Measurements from ENCODE around the gene ARHGAP23. TPM values are rescaled to one million over a fixed set of nuclear protein-coding genes. Genes with fewer than 3 reads are reported as not detected.

The ARHGAP23 gene
- total and polyA plus RNA-seq, 2 donors (not counting 1 experiment from before 2014, with no cell fraction given), result 28.1 to 41.1 TPM

- H3K79me2 ChIP-seq (ENCODE audit: control insufficient read depth, insufficient read depth, low read length), result peaks cover 50% of the 10 kb centered on the region
- peak overlapping the region; percentile 4 for H3K27ac ChIP-seq (ENCODE audit: insufficient read depth, low read length)
- no peak overlapping the region for H3K4me3 ChIP-seq (replicated peaks in 1 of 4; ENCODE audit: control extremely low read depth in 1 of 4, insufficient read depth in 1 of 4, low read depth in 3 of 4, low read length in 4 of 4)
- H3K27me3 ChIP-seq (ENCODE audit: control insufficient read depth, insufficient read depth, low read length), result no peaks in the 10 kb centered on the region
- peaks cover 38% of the 10 kb centered on the region for H3K4me1 ChIP-seq (ENCODE audit: control insufficient read depth, extremely low read depth, insufficient read depth, low read length)
- no peak overlapping the region for H3K4me2 ChIP-seq (ENCODE audit: extremely low read depth, insufficient read depth, low read length)
- no peak overlapping the region for H2AFZ ChIP-seq (ENCODE audit: low read length)
- no peak for DNase-seq (ENCODE audit: low read depth in 2 of 2)
- no peaks in the 10 kb centered on the region for H4K20me1 ChIP-seq (ENCODE audit: control insufficient read depth, extremely low read depth, insufficient read depth, low read length)
- TF ChIP-seq, protein P1, sequence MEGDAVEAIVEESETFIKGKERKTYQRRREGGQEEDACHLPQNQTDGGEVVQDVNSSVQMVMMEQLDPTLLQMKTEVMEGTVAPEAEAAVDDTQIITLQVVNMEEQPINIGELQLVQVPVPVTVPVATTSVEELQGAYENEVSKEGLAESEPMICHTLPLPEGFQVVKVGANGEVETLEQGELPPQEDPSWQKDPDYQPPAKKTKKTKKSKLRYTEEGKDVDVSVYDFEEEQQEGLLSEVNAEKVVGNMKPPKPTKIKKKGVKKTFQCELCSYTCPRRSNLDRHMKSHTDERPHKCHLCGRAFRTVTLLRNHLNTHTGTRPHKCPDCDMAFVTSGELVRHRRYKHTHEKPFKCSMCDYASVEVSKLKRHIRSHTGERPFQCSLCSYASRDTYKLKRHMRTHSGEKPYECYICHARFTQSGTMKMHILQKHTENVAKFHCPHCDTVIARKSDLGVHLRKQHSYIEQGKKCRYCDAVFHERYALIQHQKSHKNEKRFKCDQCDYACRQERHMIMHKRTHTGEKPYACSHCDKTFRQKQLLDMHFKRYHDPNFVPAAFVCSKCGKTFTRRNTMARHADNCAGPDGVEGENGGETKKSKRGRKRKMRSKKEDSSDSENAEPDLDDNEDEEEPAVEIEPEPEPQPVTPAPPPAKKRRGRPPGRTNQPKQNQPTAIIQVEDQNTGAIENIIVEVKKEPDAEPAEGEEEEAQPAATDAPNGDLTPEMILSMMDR (conservative IDR thresholded peaks at IDR 0.05 in 1 of 2, IDR thresholded peaks at IDR 0.05 in 1 of 2; ENCODE audit: low read depth in 1 of 2, low read length in 2 of 2), result no peak
- TF ChIP-seq EZH2 (IDR thresholded peaks at IDR 0.05; ENCODE audit: low read length, missing control alignments), result no peak
- peaks cover 2% of the 10 kb centered on the region for H3K36me3 ChIP-seq (ENCODE audit: control insufficient read depth, insufficient read depth, low read length)
- no peak overlapping the region for H3K9ac ChIP-seq (ENCODE audit: insufficient read depth, low read length)
- no peaks in the 10 kb centered on the region for H3K9me3 ChIP-seq (ENCODE audit: control insufficient read depth, insufficient read depth, low read depth, low read length)
These were observed 19.3 kb downstream of the ARHGAP23 start for GRCh38 chr17:38447502-38448085.

GRCh38 chr17:38448208-38448771, 20.0 kb downstream of the ARHGAP23 start:
- Histone ChIP-seq H3K4me1 (ENCODE audit: control insufficient read depth, extremely low read depth, insufficient read depth, low read length) (peaks cover 44% of the 10 kb centered on the region), H3K9me3 (ENCODE audit: control insufficient read depth, insufficient read depth, low read depth, low read length) (no peaks in the 10 kb centered on the region), H3K36me3 (ENCODE audit: control insufficient read depth, insufficient read depth, low read length) (peaks cover 2% of the 10 kb centered on the region), H2AFZ (ENCODE audit: low read length) (no peak overlapping the region), H3K9ac (ENCODE audit: insufficient read depth, low read length) (no peak overlapping the region), H3K27ac (ENCODE audit: insufficient read depth, low read length) (peak overlapping the region; percentile 4), H3K27me3 (ENCODE audit: control insufficient read depth, insufficient read depth, low read length) (no peaks in the 10 kb centered on the region), H3K79me2 (ENCODE audit: control insufficient read depth, insufficient read depth, low read length) (peaks cover 56% of the 10 kb centered on the region), H3K4me2 (ENCODE audit: extremely low read depth, insufficient read depth, low read length) (no peak overlapping the region), H4K20me1 (ENCODE audit: control insufficient read depth, extremely low read depth, insufficient read depth, low read length) (no peaks in the 10 kb centered on the region), H3K4me3 (replicated peaks in 1 of 4; ENCODE audit: control extremely low read depth in 1 of 4, insufficient read depth in 1 of 4, low read depth in 3 of 4, low read length in 4 of 4) (no peak overlapping the region)
- DNase-seq (ENCODE audit: low read depth in 2 of 2), result peak in 1 of 2 donors; percentile 63
- TF ChIP-seq, protein P1 (conservative IDR thresholded peaks at IDR 0.05 in 1 of 2, IDR thresholded peaks at IDR 0.05 in 1 of 2; ENCODE audit: low read depth in 1 of 2, low read length in 2 of 2), result no peak
- no peak for TF ChIP-seq EZH2 (IDR thresholded peaks at IDR 0.05; ENCODE audit: low read length, missing control alignments)

- Histone ChIP-seq H3K9ac (ENCODE audit: insufficient read depth, low read length) (no peak overlapping the region), H3K4me1 (ENCODE audit: control insufficient read depth, extremely low read depth, insufficient read depth, low read length) (peaks cover 42% of the 10 kb centered on the region), H3K9me3 (ENCODE audit: control insufficient read depth, insufficient read depth, low read depth, low read length) (no peaks in the 10 kb centered on the region), H4K20me1 (ENCODE audit: control insufficient read depth, extremely low read depth, insufficient read depth, low read length) (no peaks in the 10 kb centered on the region), H3K4me2 (ENCODE audit: extremely low read depth, insufficient read depth, low read length) (no peak overlapping the region), H3K27ac (ENCODE audit: insufficient read depth, low read length) (no peak overlapping the region), H3K27me3 (ENCODE audit: control insufficient read depth, insufficient read depth, low read length) (no peaks in the 10 kb centered on the region), H3K36me3 (ENCODE audit: control insufficient read depth, insufficient read depth, low read length) (peaks cover 2% of the 10 kb centered on the region), H2AFZ (ENCODE audit: low read length) (no peak overlapping the region), H3K4me3 (replicated peaks in 1 of 4; ENCODE audit: control extremely low read depth in 1 of 4, insufficient read depth in 1 of 4, low read depth in 3 of 4, low read length in 4 of 4) (no peak overlapping the region), H3K79me2 (ENCODE audit: control insufficient read depth, insufficient read depth, low read length) (peaks cover 57% of the 10 kb centered on the region)
- TF ChIP-seq, protein P1 (conservative IDR thresholded peaks at IDR 0.05 in 1 of 2, IDR thresholded peaks at IDR 0.05 in 1 of 2; ENCODE audit: low read depth in 1 of 2, low read length in 2 of 2), result no peak
- TF ChIP-seq EZH2 (IDR thresholded peaks at IDR 0.05; ENCODE audit: low read length, missing control alignments), result no peak
- peak in 1 of 2 donors; percentile 66 for DNase-seq (ENCODE audit: low read depth in 2 of 2)
These were observed 21.1 kb downstream of the ARHGAP23 start for GRCh38 chr17:38449364-38449763.
